ENCODE results near the gene SLC35C1.
"Not testable (repeated sequence)": the region's sequence is repeated elsewhere in the genome, so short reads cannot be mapped to it uniquely, and the experiment has no call there.

SLC35C1 gene

DNA sequence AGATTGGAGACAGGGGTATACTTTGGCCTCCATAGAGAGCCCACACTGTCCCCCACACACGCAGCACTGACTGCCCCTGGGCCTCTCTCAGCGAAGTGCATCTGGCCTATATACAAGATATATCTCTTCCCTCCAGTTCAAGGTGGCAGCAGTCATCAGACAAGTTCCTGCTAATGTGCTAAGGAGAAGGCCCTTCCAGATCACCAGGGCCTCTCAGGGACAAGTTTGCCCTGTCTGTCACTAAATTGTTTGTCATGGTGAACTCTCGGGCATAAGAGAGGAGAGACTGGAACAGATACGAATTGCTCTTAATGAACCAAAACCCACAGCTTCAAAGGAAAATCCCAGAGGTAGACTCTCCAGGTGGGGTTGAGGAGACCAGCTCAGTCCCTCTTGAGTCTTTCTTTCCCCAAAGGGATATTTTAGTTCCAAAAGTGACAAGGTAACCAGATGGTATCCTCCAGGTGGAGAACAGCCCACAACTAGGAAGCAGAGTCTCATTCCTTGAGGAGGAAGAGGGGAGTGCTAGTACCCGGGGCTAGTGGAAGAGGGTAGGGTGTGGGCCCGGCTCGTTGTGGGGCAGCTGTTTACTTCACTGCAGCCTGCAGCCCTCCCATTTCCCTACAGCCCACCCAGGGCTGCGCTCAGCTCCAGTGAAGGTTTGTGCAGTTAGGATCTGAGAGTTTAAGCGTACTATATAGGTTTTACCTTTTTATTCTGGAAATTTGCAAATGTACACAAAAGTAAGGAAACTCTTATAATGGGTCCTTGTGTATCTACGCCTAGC, 2.2 kb upstream of the SLC35C1 start:
- no CpG with 5 or more reads among the region's 10 CpGs for WGBS (ENCODE audit: insufficient coverage, insufficient read length)

GRCh38 chr11:45803971-45804760, 783 bp upstream of the SLC35C1 start:
- no peak overlapping the region for H3K27ac ChIP-seq (ENCODE audit: low read length)
- H3K4me3 ChIP-seq (ENCODE audit: low read length), result peak overlapping the region; percentile 57
- DNase-seq (ENCODE audit: low read depth, low spot score), result no peak
- peaks cover 2% of the 10 kb centered on the region; the same call in 1 of the 2 replicates for H3K27me3 ChIP-seq (ENCODE audit: control insufficient read depth, insufficient read depth, low read length)
- peaks cover 6% of the 10 kb centered on the region for H3K4me1 ChIP-seq (ENCODE audit: control insufficient read depth, insufficient read depth, low read length)
- no CpG with 5 or more reads among the region's 70 CpGs for WGBS (ENCODE audit: insufficient coverage, insufficient read length)
- no peaks in the 10 kb centered on the region for H3K9me3 ChIP-seq (ENCODE audit: control insufficient read depth, insufficient read depth, low read length)
- no peaks in the 10 kb centered on the region for H3K36me3 ChIP-seq (ENCODE audit: control insufficient read depth, insufficient read depth, low read length)

More for the DNA sequence above, 2.2 kb upstream of the SLC35C1 start:
- peaks cover 2% of the 10 kb centered on the region; the same call in 1 of the 2 replicates for H3K27me3 ChIP-seq (ENCODE audit: control insufficient read depth, insufficient read depth, low read length)
- no peak overlapping the region for H3K27ac ChIP-seq (ENCODE audit: low read length)
- no peaks in the 10 kb centered on the region for H3K9me3 ChIP-seq (ENCODE audit: control insufficient read depth, insufficient read depth, low read length)
- peaks cover 6% of the 10 kb centered on the region for H3K4me1 ChIP-seq (ENCODE audit: control insufficient read depth, insufficient read depth, low read length)
- no peaks in the 10 kb centered on the region for H3K36me3 ChIP-seq (ENCODE audit: control insufficient read depth, insufficient read depth, low read length)
- no peak for DNase-seq (ENCODE audit: low read depth, low spot score)
- no peak overlapping the region for H3K4me3 ChIP-seq (ENCODE audit: low read length)

DNA sequence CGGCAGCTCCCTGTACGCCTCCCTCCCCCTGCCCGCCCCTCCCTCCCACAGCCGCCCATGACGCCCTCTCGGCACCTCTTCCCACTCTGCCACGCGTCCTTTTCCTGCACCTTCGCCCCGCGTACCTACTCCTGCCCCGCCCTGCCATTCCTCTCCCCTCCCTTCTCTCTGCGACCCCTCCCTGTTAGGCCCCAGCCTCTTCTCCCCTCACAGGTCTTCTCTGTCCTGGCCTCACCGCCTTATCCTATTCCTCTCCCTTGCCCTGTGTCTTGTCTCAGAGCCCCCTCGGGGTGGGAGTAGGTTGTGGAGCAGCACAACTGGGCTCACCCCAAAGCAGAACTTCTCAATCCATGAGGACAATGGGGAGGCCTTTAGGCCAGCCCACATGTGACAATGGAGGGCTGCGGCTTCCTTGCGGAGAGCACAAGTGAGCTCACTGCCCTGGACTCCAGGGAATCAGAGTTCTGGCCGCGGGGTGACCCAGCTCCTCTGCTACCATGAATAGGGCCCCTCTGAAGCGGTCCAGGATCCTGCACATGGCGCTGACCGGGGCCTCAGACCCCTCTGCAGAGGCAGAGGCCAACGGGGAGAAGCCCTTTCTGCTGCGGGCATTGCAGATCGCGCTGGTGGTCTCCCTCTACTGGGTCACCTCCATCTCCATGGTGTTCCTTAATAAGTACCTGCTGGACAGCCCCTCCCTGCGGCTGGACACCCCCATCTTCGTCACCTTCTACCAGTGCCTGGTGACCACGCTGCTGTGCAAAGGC, 539 bp downstream of the SLC35C1 start:
- DNase-seq (ENCODE audit: low read depth, low spot score), result no peak
- Histone ChIP-seq H3K4me1 (ENCODE audit: control insufficient read depth, insufficient read depth, low read length) (peaks cover 6% of the 10 kb centered on the region), H3K27ac (ENCODE audit: low read length) (no peak overlapping the region), H3K36me3 (ENCODE audit: control insufficient read depth, insufficient read depth, low read length) (no peaks in the 10 kb centered on the region; the same call in 1 of the 2 replicates), H3K27me3 (ENCODE audit: control insufficient read depth, insufficient read depth, low read length) (peaks cover 2% of the 10 kb centered on the region; the same call in 1 of the 2 replicates), H3K9me3 (ENCODE audit: control insufficient read depth, insufficient read depth, low read length) (no peaks in the 10 kb centered on the region), H3K4me3 (ENCODE audit: low read length) (peak overlapping the region; percentile 57; the same call in 1 of the 2 replicates)
- WGBS (ENCODE audit: insufficient coverage, insufficient read length), result no CpG with 5 or more reads among the region's 29 CpGs

DNA sequence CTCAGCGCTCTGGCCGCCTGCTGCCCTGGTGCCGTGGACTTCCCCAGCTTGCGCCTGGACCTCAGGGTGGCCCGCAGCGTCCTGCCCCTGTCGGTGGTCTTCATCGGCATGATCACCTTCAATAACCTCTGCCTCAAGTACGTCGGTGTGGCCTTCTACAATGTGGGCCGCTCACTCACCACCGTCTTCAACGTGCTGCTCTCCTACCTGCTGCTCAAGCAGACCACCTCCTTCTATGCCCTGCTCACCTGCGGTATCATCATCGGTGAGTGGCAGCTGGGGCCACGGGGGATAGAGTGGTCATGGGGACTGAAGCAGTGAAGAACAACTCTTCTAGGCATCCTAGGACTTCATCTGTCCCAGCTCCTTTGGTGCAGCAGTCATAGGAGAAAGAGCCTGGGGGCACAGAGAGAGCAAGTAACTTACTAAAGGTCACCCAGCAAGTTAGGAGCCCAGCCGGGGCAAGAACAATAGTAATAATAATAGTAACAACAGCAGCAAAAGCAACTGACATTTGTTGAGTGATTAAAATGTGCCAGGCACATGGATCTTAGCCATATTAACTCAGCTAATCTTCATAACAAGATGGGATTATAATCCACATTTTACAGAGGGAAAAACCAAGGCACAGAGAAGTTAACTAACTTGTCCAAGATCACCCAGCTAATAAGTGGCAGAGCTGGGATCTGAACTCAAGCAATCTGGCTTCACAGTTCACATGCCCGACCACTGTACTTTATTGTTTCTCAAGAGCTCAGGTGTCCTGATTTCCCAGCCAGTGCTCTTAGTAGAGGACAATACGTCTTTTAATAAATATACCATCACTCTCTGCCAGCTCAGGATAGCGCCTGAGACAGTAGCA, 1.4 kb downstream of the SLC35C1 start:
- WGBS (ENCODE audit: insufficient coverage, insufficient read length), result no CpG with 5 or more reads among the region's 20 CpGs

GRCh38 chr11:45806937-45807791, 2.2 kb downstream of the SLC35C1 start:
- no CpG with 5 or more reads among the region's 7 CpGs for WGBS (ENCODE audit: insufficient coverage, insufficient read length)
- H3K27ac ChIP-seq (ENCODE audit: low read length), result no peak overlapping the region
- no peak overlapping the region for H3K4me3 ChIP-seq (ENCODE audit: low read length)
- H3K9me3 ChIP-seq (ENCODE audit: control insufficient read depth, insufficient read depth, low read length), result no peaks in the 10 kb centered on the region
- no peak for DNase-seq (ENCODE audit: low read depth, low spot score)
- peaks cover 7% of the 10 kb centered on the region for H3K36me3 ChIP-seq (ENCODE audit: control insufficient read depth, insufficient read depth, low read length)
- H3K27me3 ChIP-seq (ENCODE audit: control insufficient read depth, insufficient read depth, low read length), result peaks cover 2% of the 10 kb centered on the region; the same call in 1 of the 2 replicates
- H3K4me1 ChIP-seq (ENCODE audit: control insufficient read depth, insufficient read depth, low read length), result peaks cover 6% of the 10 kb centered on the region

More for the DNA sequence above, 1.4 kb downstream of the SLC35C1 start:
- DNase-seq (ENCODE audit: low read depth, low spot score), result no peak
- no peak overlapping the region for H3K4me3 ChIP-seq (ENCODE audit: low read length)
- no peak overlapping the region for H3K27ac ChIP-seq (ENCODE audit: low read length)
- peaks cover 7% of the 10 kb centered on the region for H3K36me3 ChIP-seq (ENCODE audit: control insufficient read depth, insufficient read depth, low read length)
- no peaks in the 10 kb centered on the region for H3K9me3 ChIP-seq (ENCODE audit: control insufficient read depth, insufficient read depth, low read length)
- peaks cover 6% of the 10 kb centered on the region for H3K4me1 ChIP-seq (ENCODE audit: control insufficient read depth, insufficient read depth, low read length)
- peaks cover 2% of the 10 kb centered on the region; the same call in 1 of the 2 replicates for H3K27me3 ChIP-seq (ENCODE audit: control insufficient read depth, insufficient read depth, low read length)

DNA sequence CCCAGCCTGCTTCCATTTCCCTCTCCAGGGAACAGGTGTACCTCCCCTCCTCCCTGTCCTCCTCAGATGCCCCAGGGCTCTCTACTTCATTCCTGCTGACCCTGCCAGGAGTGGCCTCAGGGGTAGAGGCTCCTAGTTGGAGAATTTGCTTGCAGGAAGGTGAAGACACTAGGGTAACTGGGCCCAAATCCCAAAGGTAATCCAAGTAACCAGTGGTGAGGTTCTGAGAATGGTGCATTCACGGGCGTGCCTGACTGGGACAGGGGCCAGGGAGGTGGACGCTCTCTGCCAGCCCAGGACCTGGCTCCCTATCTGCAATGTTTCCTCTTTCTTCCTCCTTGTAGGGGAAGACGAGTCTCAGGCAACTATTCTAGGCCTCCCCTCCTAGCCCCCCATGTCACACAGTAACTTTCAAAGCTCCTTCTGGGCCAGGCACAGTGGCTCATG, 2.9 kb downstream of the SLC35C1 start:
- no CpG with 5 or more reads among the region's 4 CpGs for WGBS (ENCODE audit: insufficient coverage, insufficient read length)
- H3K4me1 ChIP-seq (ENCODE audit: control insufficient read depth, insufficient read depth, low read length), result peaks cover 6% of the 10 kb centered on the region
- peaks cover 7% of the 10 kb centered on the region for H3K36me3 ChIP-seq (ENCODE audit: control insufficient read depth, insufficient read depth, low read length)
- no peak overlapping the region for H3K27ac ChIP-seq (ENCODE audit: low read length)
- H3K9me3 ChIP-seq (ENCODE audit: control insufficient read depth, insufficient read depth, low read length), result no peaks in the 10 kb centered on the region
- no peaks in the 10 kb centered on the region; the same call in 1 of the 2 replicates for H3K27me3 ChIP-seq (ENCODE audit: control insufficient read depth, insufficient read depth, low read length)
- H3K4me3 ChIP-seq (ENCODE audit: low read length), result no peak overlapping the region
- no peak for DNase-seq (ENCODE audit: low read depth, low spot score)

DNA sequence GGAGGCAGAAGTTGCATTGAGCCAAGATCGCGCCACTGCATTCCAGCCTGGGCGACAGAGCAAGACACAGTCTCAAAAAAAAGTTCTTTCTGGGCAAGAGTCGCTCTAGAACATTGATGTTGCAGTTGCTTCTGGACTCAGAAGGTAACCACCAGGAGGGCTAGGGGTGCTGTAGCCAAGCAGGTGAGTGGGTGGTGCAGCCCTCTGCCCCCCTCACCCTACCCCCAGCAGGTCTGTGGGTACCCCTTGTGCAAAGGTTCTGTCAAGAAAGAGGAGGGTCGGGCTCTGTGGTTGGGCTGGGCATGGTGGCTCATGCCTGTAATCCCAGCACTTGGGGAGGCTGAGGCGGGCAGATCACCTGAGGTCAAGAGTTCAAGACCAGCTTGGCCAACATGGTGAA, 3.5 kb downstream of the SLC35C1 start:
- H3K4me1 ChIP-seq (ENCODE audit: control insufficient read depth, insufficient read depth, low read length); H3K36me3 ChIP-seq (ENCODE audit: control insufficient read depth, insufficient read depth, low read length); H3K27me3 ChIP-seq (ENCODE audit: control insufficient read depth, insufficient read depth, low read length); H3K27ac ChIP-seq (ENCODE audit: low read length); DNase-seq (ENCODE audit: low read depth, low spot score); H3K4me3 ChIP-seq (ENCODE audit: low read length); H3K9me3 ChIP-seq (ENCODE audit: control insufficient read depth, insufficient read depth, low read length): not testable (repeated sequence)
- no CpG with 5 or more reads among the region's 6 CpGs for WGBS (ENCODE audit: insufficient coverage, insufficient read length)

- H3K27ac ChIP-seq (ENCODE audit: low read length), result no peak overlapping the region
- WGBS (ENCODE audit: insufficient coverage, insufficient read length), result no CpG with 5 or more reads among the region's 11 CpGs
- peaks cover 7% of the 10 kb centered on the region for H3K36me3 ChIP-seq (ENCODE audit: control insufficient read depth, insufficient read depth, low read length)
- DNase-seq (ENCODE audit: low read depth, low spot score), result no peak
- no peak overlapping the region for H3K4me3 ChIP-seq (ENCODE audit: low read length)
- peaks cover 6% of the 10 kb centered on the region for H3K4me1 ChIP-seq (ENCODE audit: control insufficient read depth, insufficient read depth, low read length)
- H3K9me3 ChIP-seq (ENCODE audit: control insufficient read depth, insufficient read depth, low read length), result no peaks in the 10 kb centered on the region
- no peaks in the 10 kb centered on the region for H3K27me3 ChIP-seq (ENCODE audit: control insufficient read depth, insufficient read depth, low read length)
Measured at GRCh38 chr11:45809456-45810395, 4.8 kb downstream of the SLC35C1 start.
